ENCODE measurements around the gene HOMER1. TPM values are rescaled to one million over a fixed set of nuclear protein-coding genes. Genes with fewer than 3 reads are reported as not detected.

Gene HOMER1
- total and polyA plus RNA-seq, 2 of the 13 experiments (the other 11 are each of a cell fraction or from before 2014, with no cell fraction given) = 5.3 to 24.8 TPM

- TF ChIP-seq ZFAT (CRISPR knock-in tag; conservative IDR thresholded peaks at IDR 0.05) (no peak), HMGXB4 (CRISPR knock-in tag; IDR thresholded peaks at IDR 0.05; ENCODE audit: borderline replicate concordance in 1 of 2, low read depth in 1 of 2) (no peak), TOPORS (CRISPR knock-in tag; IDR thresholded peaks at IDR 0.05) (no peak), ZNF224 (CRISPR knock-in tag; IDR thresholded peaks at IDR 0.05) (no peak), ZSCAN29 (CRISPR knock-in tag; conservative IDR thresholded peaks at IDR 0.05) (no peak), ZNF549 (CRISPR knock-in tag; IDR thresholded peaks at IDR 0.05) (0 out of 2 replicates have a peak, but pooled peaks have one; percentile 36), ZNF746 (CRISPR knock-in tag; IDR thresholded peaks at IDR 0.05) (no peak), NFKB2 (CRISPR knock-in tag; IDR thresholded peaks at IDR 0.05; ENCODE audit: borderline replicate concordance) (no peak), ZBTB34 (CRISPR knock-in tag; IDR thresholded peaks at IDR 0.05) (no peak), CENPT (CRISPR knock-in tag; IDR thresholded peaks at IDR 0.05; ENCODE audit: low read depth) (no peak), ZNF841 (CRISPR knock-in tag; IDR thresholded peaks at IDR 0.05; ENCODE audit: borderline replicate concordance) (no peak), KDM5A (IDR thresholded peaks at IDR 0.05; ENCODE audit: borderline replicate concordance, low read length) (no peak), ZNF281 (CRISPR knock-in tag; IDR thresholded peaks at IDR 0.05; ENCODE audit: borderline replicate concordance) (no peak), HNRNPL (IDR thresholded peaks at IDR 0.05; ENCODE audit: low read depth, low read length) (no peak), REPIN1 (CRISPR knock-in tag; IDR thresholded peaks at IDR 0.05; ENCODE audit: borderline replicate concordance, low read depth) (no peak), GRHL1 (CRISPR knock-in tag; conservative IDR thresholded peaks at IDR 0.05) (no peak), ZNF264 (CRISPR knock-in tag; IDR thresholded peaks at IDR 0.05) (0 out of 2 replicates have a peak, but pooled peaks have one; percentile 57), TAF1 (CRISPR knock-in tag; IDR thresholded peaks at IDR 0.05) (no peak), ZUFSP (CRISPR knock-in tag; IDR thresholded peaks at IDR 0.05; ENCODE audit: borderline replicate concordance) (no peak)
Observed at GRCh38 chr5:79535477-79536192, 21.7 kb upstream of the HOMER1 start (continued).
